SHP77 treated with DMSO at 0.1 percent for 48 hours (cell line): ENCODE data around the gene NIPSNAP2.
"Not testable (repeated sequence)": the region's sequence is repeated elsewhere in the genome, so short reads cannot be mapped to it uniquely, and the experiment has no call there.

ENCODE experiments used
- DNase-seq: peaks from one replicate; lab custom pipeline; 2025; lab: John Stamatoyannopoulos, UW

The NIPSNAP2 gene

GRCh38 chr7:55975988-55976633, 11.7 kb downstream of the NIPSNAP2 start:
- peak; percentile 99 for DNase-seq

- DNase-seq, result peak; percentile 83
Observed at GRCh38 chr7:55977831-55978230, 13.4 kb downstream of the NIPSNAP2 start.

- DNase-seq, result no peak
Observed at GRCh38 chr7:55980266-55980665, 15.9 kb downstream of the NIPSNAP2 start.

GRCh38 chr7:55983537-55983936, 19.2 kb downstream of the NIPSNAP2 start:
- no peak for DNase-seq

GRCh38 chr7:55992346-55992745, 28.0 kb downstream of the NIPSNAP2 start:
- DNase-seq, result no peak

- no peak for DNase-seq
Observed at GRCh38 chr7:55996856-55997500, 32.6 kb downstream of the NIPSNAP2 start.

- DNase-seq, result no peak
Observed at GRCh38 chr7:56003749-56004148, 39.4 kb downstream of the NIPSNAP2 start.

GRCh38 chr7:56007167-56007652, 42.8 kb downstream of the NIPSNAP2 start:
- no peak for DNase-seq

- DNase-seq, result no peak
Observed at GRCh38 chr7:56007891-56008290, 43.5 kb downstream of the NIPSNAP2 start.

GRCh38 chr7:56009695-56010094, 45.3 kb downstream of the NIPSNAP2 start:
- peak; percentile 89 for DNase-seq

- not testable (repeated sequence) for DNase-seq
Observed at GRCh38 chr7:56017015-56017414, 52.6 kb downstream of the NIPSNAP2 start.

- DNase-seq, result no peak
Observed at GRCh38 chr7:56019501-56019900, 55.1 kb downstream of the NIPSNAP2 start.

GRCh38 chr7:56023500-56023899, 59.1 kb downstream of the NIPSNAP2 start:
- DNase-seq, result no peak

- no peak for DNase-seq
Observed at GRCh38 chr7:56026538-56026937, 62.2 kb downstream of the NIPSNAP2 start.

GRCh38 chr7:56028942-56029630, 64.7 kb downstream of the NIPSNAP2 start:
- no peak for DNase-seq

GRCh38 chr7:56030340-56030739, 66.0 kb downstream of the NIPSNAP2 start:
- DNase-seq, result no peak

- not testable (repeated sequence) for DNase-seq
Observed at GRCh38 chr7:56031556-56031955, 67.2 kb downstream of the NIPSNAP2 start.

GRCh38 chr7:56032578-56032977, 68.2 kb downstream of the NIPSNAP2 start:
- not testable (repeated sequence) for DNase-seq

- DNase-seq, result peak; percentile 90
Observed at GRCh38 chr7:56033671-56034432, 69.5 kb downstream of the NIPSNAP2 start.

- no peak for DNase-seq
Observed at GRCh38 chr7:56040730-56041129, 76.3 kb downstream of the NIPSNAP2 start.

- DNase-seq, result not testable (repeated sequence)
Observed at GRCh38 chr7:56045758-56046157, 81.4 kb downstream of the NIPSNAP2 start.
